Choroid plexus epithelial cell (primary cell): ENCODE results near the gene NSUN4.
A peak's percentile ranks its signal among the peaks of the same experiment; 100 is the strongest.

Experiments used
- DNase-seq: peaks from one replicate; pipeline ENCODE4 v3.0.0-alpha.2; 2010; ENCODE audit warnings: low read depth
- H3K4me3 ChIP-seq: 2 replicates; pipeline ENCODE4 v1.5.1; 2011; ENCODE audit warnings: low read depth, mild to moderate bottlenecking, control low read depth, low read length, moderate library complexity
- CTCF ChIP-seq: conservative IDR thresholded peaks from 2 replicates; pipeline ENCODE4 v1.5.1; 2011; ENCODE audit warnings: low read depth, mild to moderate bottlenecking, control low read depth, inconsistent platforms, low read length, moderate library complexity

Gene NSUN4

GRCh38 chr1:46370214-46370633 lies 29.6 kb downstream of the NSUN4 start:
- H3K4me3 ChIP-seq = no peak overlapping the region
- no peak for TF ChIP-seq CTCF
- DNase-seq = no peak

GRCh38 chr1:46372431-46372830 lies 31.8 kb downstream of the NSUN4 start:
- DNase-seq = no peak
- no peak for TF ChIP-seq CTCF
- H3K4me3 ChIP-seq = no peak overlapping the region

- H3K4me3 ChIP-seq = no peak overlapping the region
- DNase-seq = no peak
- TF ChIP-seq CTCF = no peak
Observed at GRCh38 chr1:46379996-46380395, 39.4 kb downstream of the NSUN4 start.

- no peak overlapping the region for H3K4me3 ChIP-seq
- no peak for TF ChIP-seq CTCF
- no peak for DNase-seq
Observed at GRCh38 chr1:46380508-46380907, 39.9 kb downstream of the NSUN4 start.

- no peak overlapping the region for H3K4me3 ChIP-seq
- TF ChIP-seq CTCF = no peak
- no peak for DNase-seq
Observed at GRCh38 chr1:46393510-46393909, 52.9 kb downstream of the NSUN4 start.

GRCh38 chr1:46394108-46394871 lies 53.7 kb downstream of the NSUN4 start, which contains the start of gene FAAH:
TSS of gene FAAH (plus strand) at chr1:46394317. CDS start at chr1:46394349, 32 bp downstream.
- peak; percentile 27 for DNase-seq
- peak within 1 kb of the TSS; percentile 11 for H3K4me3 ChIP-seq
- TF ChIP-seq CTCF = no peak
